PC-3 (cell line): Measurements from ENCODE around the gene DICER1. TPM values are rescaled to one million over a fixed set of nuclear protein-coding genes. Genes with fewer than 3 reads are reported as not detected.

Source experiments
- ATAC-seq: fragments of 200-7000 bp; cut with Tn5 transposase; 2 replicates; pipeline ENCODE4 v1.9.1; 2020; ENCODE audit warnings: mild to moderate bottlenecking, moderate library complexity
- BruUV-seq: library from RNA; stranded (reverse); fragments of 400-500 nt; replicated peaks from 2 replicates; lab custom pipeline; 2021; lab: Mats Ljungman, UMichigan
- CTCF ChIA-PET: fragments of 300-600 bp; sonication (Branson Sonifier 250); formaldehyde crosslinking; loops from one replicate; lab custom pipeline; 2022; ENCODE audit warnings: antibody characterized with exemption; lab: Charles Lee
- POLR2A ChIA-PET: fragments of 300-600 bp; sonication (Branson Sonifier 250); formaldehyde crosslinking; loops from one replicate; lab custom pipeline; 2022; ENCODE audit warnings: antibody characterized with exemption; ENCODE audit not compliant: unreplicated experiment; lab: Charles Lee
- DNase-seq: peaks from one replicate; pipeline ENCODE4 v3.0.0-alpha.2; 2015
- H2AFZ ChIP-seq: fragments of 300-600 bp; sonication (generic); 2 replicates; pipeline ENCODE4 v1.6.0; 2016; ENCODE audit warnings: antibody characterized with exemption, low read length
- H3F3A ChIP-seq: fragments of 300-600 bp; sonication (generic); one replicate; pipeline ENCODE4 v1.6.0; 2017; ENCODE audit warnings: antibody characterized with exemption, low read length, control low read depth, mild to moderate bottlenecking; ENCODE audit not compliant: unreplicated experiment
- H3K27ac ChIP-seq: fragments of 300-600 bp; sonication (generic); 2 replicates; pipeline ENCODE4 v1.5.1; 2016; ENCODE audit warnings: mild to moderate bottlenecking, low read length
- H3K27me3 ChIP-seq: fragments of 300-600 bp; sonication (generic); 2 replicates; pipeline ENCODE4 v1.6.1; 2016; ENCODE audit warnings: low read length, mixed read lengths
- H3K36me3 ChIP-seq: fragments of 300-600 bp; sonication (generic); 2 replicates; pipeline ENCODE4 v1.6.1; 2016; ENCODE audit warnings: low read depth, mixed run types, low read length, mixed read lengths
- H3K4me1 ChIP-seq: fragments of 300-600 bp; sonication (generic); 2 replicates; pipeline ENCODE4 v1.5.1; 2016; ENCODE audit warnings: low read length; ENCODE audit not compliant: insufficient read depth
- H3K4me2 ChIP-seq: fragments of 300-600 bp; sonication (generic); 2 replicates; pipeline ENCODE4 v1.6.0; 2016; ENCODE audit warnings: low read length
- H3K4me3 ChIP-seq: fragments of 300-600 bp; sonication (generic); 2 replicates; pipeline ENCODE4 v1.5.1; 2016; ENCODE audit warnings: mild to moderate bottlenecking, low read length, mixed read lengths
- H3K79me2 ChIP-seq: fragments of 300-600 bp; sonication (generic); 2 replicates; pipeline ENCODE4 v1.6.1; 2017; ENCODE audit warnings: low read length, mixed read lengths
- H3K9ac ChIP-seq: fragments of 300-600 bp; sonication (generic); 2 replicates; pipeline ENCODE4 v1.6.0; 2016; ENCODE audit warnings: mild to moderate bottlenecking, low read length
- H3K9me2 ChIP-seq: fragments of 300-600 bp; sonication (generic); replicated peaks from 2 replicates; pipeline ENCODE4 v1.6.1; 2016; ENCODE audit warnings: mixed run types, low read length, mixed read lengths
- H3K9me3 ChIP-seq: fragments of 300-600 bp; sonication (generic); 2 replicates; pipeline ENCODE4 v1.6.1; 2016; ENCODE audit warnings: low read length, mixed read lengths
- H4K20me1 ChIP-seq: fragments of 300-600 bp; sonication (generic); 2 replicates; pipeline ENCODE4 v1.6.1; 2016; ENCODE audit warnings: low read length, mixed read lengths
- CTCF ChIP-seq: fragments of 300-600 bp; sonication (generic); conservative IDR thresholded peaks from 2 replicates; pipeline ENCODE4 v1.5.1; 2017; ENCODE audit warnings: antibody characterized with exemption, low read depth, mild to moderate bottlenecking, low read length
- EZH2 ChIP-seq: fragments of 300-600 bp; sonication (generic); IDR thresholded peaks from one replicate; pipeline ENCODE4 v1.6.1; 2017; ENCODE audit warnings: antibody characterized with exemption, mild to moderate bottlenecking, low read length; ENCODE audit not compliant: unreplicated experiment
- EZH2phosphoT487 ChIP-seq: fragments of 300-600 bp; sonication (generic); IDR thresholded peaks from 2 replicates; pipeline ENCODE4 v1.6.1; 2018; ENCODE audit warnings: mild to moderate bottlenecking, antibody characterized with exemption, low read length, borderline replicate concordance
- intact Hi-C: fragments of 100-400 bp; cut with micrococcal nuclease; formaldehyde crosslinking; loops from 2 replicates; pipeline ENCODE4 v1.9.0; 2023
- total RNA-seq: library from RNA; depleted of rRNA; stranded (reverse); fragments of >200 nt; gene quantifications from 2 replicates; pipeline ENCODE4 v1.2.3, GENCODE V29; 2014

Gene DICER1
- total RNA-seq, 1 experiment from 2014 or later, result 29.9 TPM

GRCh38 chr14:95066427-95066986, 90.8 kb downstream of the DICER1 start:
- H3K36me3 ChIP-seq, result no peaks in the 10 kb centered on the region
- POLR2A ChIA-PET, result no interaction called here
- H3K27ac ChIP-seq, result no peak overlapping the region
- DNase-seq, result no peak
- no peaks in the 10 kb centered on the region for H3K4me1 ChIP-seq
- peaks cover 12% of the 10 kb centered on the region for H3K27me3 ChIP-seq
- no peak overlapping the region for H3K4me3 ChIP-seq
- CTCF ChIA-PET, result no interaction called here
- no peak overlapping the region for H2AFZ ChIP-seq
- H3K79me2 ChIP-seq, result no peaks in the 10 kb centered on the region
- H3K9me3 ChIP-seq, result no peaks in the 10 kb centered on the region
- no TSS peak for BruUV-seq
- TF ChIP-seq CTCF (no peak), EZH2phosphoT487 (no peak), EZH2 (no peak)
- no peak overlapping the region for H3K4me2 ChIP-seq
- no peaks in the 10 kb centered on the region for H4K20me1 ChIP-seq
- H3K9me2 ChIP-seq, result no peaks in the 10 kb centered on the region
- no peaks in the 10 kb centered on the region for H3F3A ChIP-seq
- H3K9ac ChIP-seq, result no peak overlapping the region
- ATAC-seq, result no peak
- intact Hi-C loops, result no loop called here

GRCh38 chr14:95065411-95065810, 91.9 kb downstream of the DICER1 start:
- H2AFZ ChIP-seq, result no peak overlapping the region
- no peaks in the 10 kb centered on the region for H3K9me2 ChIP-seq
- no TSS peak for BruUV-seq
- H3K79me2 ChIP-seq, result no peaks in the 10 kb centered on the region
- CTCF ChIA-PET, result no interaction called here
- H4K20me1 ChIP-seq, result no peaks in the 10 kb centered on the region
- no peak overlapping the region for H3K27ac ChIP-seq
- no peaks in the 10 kb centered on the region for H3K9me3 ChIP-seq
- intact Hi-C loops, result no loop called here
- H3K4me1 ChIP-seq, result no peaks in the 10 kb centered on the region
- no peaks in the 10 kb centered on the region for H3F3A ChIP-seq
- H3K4me3 ChIP-seq, result no peak overlapping the region
- no peak overlapping the region for H3K4me2 ChIP-seq
- no peak overlapping the region for H3K9ac ChIP-seq
- TF ChIP-seq CTCF, result no peak
- TF ChIP-seq EZH2phosphoT487, result no peak
- TF ChIP-seq EZH2, result no peak
- H3K36me3 ChIP-seq, result no peaks in the 10 kb centered on the region
- DNase-seq, result no peak
- H3K27me3 ChIP-seq, result peaks cover 8% of the 10 kb centered on the region; the same call in 1 of the 2 replicates
- ATAC-seq, result no peak
- POLR2A ChIA-PET, result no interaction called here

- Histone ChIP-seq H3K4me1 (no peaks in the 10 kb centered on the region), H4K20me1 (no peaks in the 10 kb centered on the region), H3K27ac (no peak overlapping the region), H3K36me3 (no peaks in the 10 kb centered on the region), H3K27me3 (0 out of 2 replicates have a peak, but pooled peaks cover 4% of the 10 kb centered on the region), H3K79me2 (no peaks in the 10 kb centered on the region), H3K4me3 (no peak overlapping the region), H3K4me2 (no peak overlapping the region), H3K9ac (no peak overlapping the region), H3F3A (no peaks in the 10 kb centered on the region), H3K9me2 (no peaks in the 10 kb centered on the region), H3K9me3 (no peaks in the 10 kb centered on the region), H2AFZ (no peak overlapping the region)
- intact Hi-C loops, result no loop called here
- no TSS peak for BruUV-seq
- CTCF ChIA-PET, result no interaction called here
- TF ChIP-seq CTCF (no peak), EZH2phosphoT487 (no peak), EZH2 (no peak)
- ATAC-seq (no peak), DNase-seq (no peak)
- POLR2A ChIA-PET, result no interaction called here
These were observed 92.6 kb downstream of the DICER1 start for GRCh38 chr14:95064734-95065133.
